HCT116 (cell line): ENCODE data around the gene UTRN. TPM values are rescaled to one million over a fixed set of nuclear protein-coding genes. Genes with fewer than 3 reads are reported as not detected.
A peak's percentile ranks its signal among the peaks of the same experiment; 100 is the strongest.

Source experiments
- ATAC-seq: fragments of 200-7000 bp; cut with Tn5 transposase; 2 replicates; pipeline ENCODE4 v1.9.1; 2020; ENCODE audit warnings: mild to moderate bottlenecking, moderate library complexity
- BruUV-seq: library from RNA; stranded (reverse); fragments of 400-500 nt; replicated peaks from 2 replicates; lab custom pipeline; 2021; lab: Mats Ljungman, UMichigan
- CTCF ChIA-PET: fragments of 300-600 bp; sonication (Branson Sonifier 250); formaldehyde crosslinking; loops from one replicate; lab custom pipeline; 2021; ENCODE audit warnings: antibody characterized with exemption; lab: Charles Lee
- POLR2A ChIA-PET: fragments of 300-600, 350-600 bp; sonication (Branson Sonifier 250); formaldehyde crosslinking; loops from one replicate; lab custom pipeline; 2021; ENCODE audit warnings: antibody characterized with exemption; lab: Charles Lee
- RAD21 ChIA-PET, 2 experiments: fragments of 300-600 bp; sonication (Branson Sonifier 250); formaldehyde crosslinking; loops; one replicate each; lab custom pipeline; 2023; ENCODE audit warnings: low total read pairs in 2 of 2; ENCODE audit not compliant: uncharacterized antibody in 2 of 2, unreplicated experiment in 2 of 2, low non-redundant PET in 1 of 2; lab: Charles Lee
- DNase-seq: peaks from one replicate; pipeline ENCODE4 v3.0.0-alpha.2; 2010; ENCODE audit warnings: low read depth, low spot score
- H2AFZ ChIP-seq: fragments of 200-600 bp; shearing (Covaris generic), sonication (generic); 2 replicates; pipeline ENCODE4 v1.6.1; 2017; ENCODE audit warnings: low read depth, mixed run types, mixed read lengths, antibody characterized with exemption, low read length; ENCODE audit not compliant: poor library complexity, severe bottlenecking
- H3K27ac ChIP-seq: 2 replicates; pipeline ENCODE4 v1.5.1; 2012; ENCODE audit warnings: low read depth, low read length
- H3K27me3 ChIP-seq: fragments of 200-600 bp; sonication (generic); 2 replicates; pipeline ENCODE4 v1.6.1; 2016; ENCODE audit warnings: mixed run types, low read length, mixed read lengths; ENCODE audit not compliant: insufficient read depth
- H3K36me3 ChIP-seq, 2 experiments: fragments of 200-500 bp in 1 of 2; fragments of 200-600 bp in 1 of 2; sonication (Bioruptor generic) in 1 of 2; sonication (generic) in 1 of 2; 2 replicates each; pipeline versions ENCODE4 v1.5.1 to v1.6.1; 2014 to 2016; ENCODE audit warnings: low read length in 2 of 2, inconsistent platforms in 1 of 2, mixed read lengths in 1 of 2, mixed run types in 1 of 2; ENCODE audit not compliant: insufficient read depth in 2 of 2, control insufficient read depth in 1 of 2
- H3K4me1 ChIP-seq, 2 experiments: fragments of 200-600 bp in 1 of 2; sonication (generic) in 1 of 2; 2 replicates each; pipeline versions ENCODE4 v1.5.1 to v1.6.1; 2012 to 2017; ENCODE audit warnings: low read length in 2 of 2, inconsistent platforms in 1 of 2, mild to moderate bottlenecking in 1 of 2, mixed read lengths in 1 of 2, mixed run types in 1 of 2, moderate library complexity in 1 of 2; ENCODE audit not compliant: insufficient read depth in 2 of 2, control insufficient read depth in 1 of 2
- H3K4me2 ChIP-seq: fragments of 200-600 bp; sonication (generic); 2 replicates; pipeline ENCODE4 v1.6.1; 2017; ENCODE audit warnings: mixed run types, low read length, mixed read lengths
- H3K4me3 ChIP-seq, 2 experiments: fragments of 200-600 bp in 1 of 2; sonication (generic) in 1 of 2; replicated peaks in 1 of 2; 2 replicates each; pipeline ENCODE4 v1.5.1; 2011 to 2016; ENCODE audit warnings: low read length in 2 of 2, control low read depth in 1 of 2, low read depth in 1 of 2, mild to moderate bottlenecking in 1 of 2, mixed read lengths in 1 of 2, mixed run types in 1 of 2
- H3K79me2 ChIP-seq: fragments of 200-600 bp; sonication (generic); 2 replicates; pipeline ENCODE4 v1.6.1; 2017; ENCODE audit warnings: mild to moderate bottlenecking, mixed run types, low read length, moderate library complexity, mixed read lengths; ENCODE audit not compliant: insufficient read depth
- H3K9ac ChIP-seq: fragments of 200-600 bp; sonication (generic); 2 replicates; pipeline ENCODE4 v1.6.1; 2016; ENCODE audit warnings: low read length, mixed read lengths
- H3K9me2 ChIP-seq: fragments of 200-600 bp; sonication (generic), shearing (Covaris generic); 2 replicates; pipeline ENCODE4 v1.6.1; 2017; ENCODE audit warnings: mixed run types, mild to moderate bottlenecking, moderate library complexity; ENCODE audit not compliant: insufficient read depth
- H3K9me3 ChIP-seq, 2 experiments: fragments of 200-500 bp in 1 of 2; fragments of 200-600 bp in 1 of 2; sonication (Bioruptor generic) in 1 of 2; sonication (generic) in 1 of 2; 2 replicates each; pipeline ENCODE4 v1.6.1; 2014 to 2017; ENCODE audit warnings: low read length in 2 of 2, mixed read lengths in 2 of 2, inconsistent platforms in 1 of 2, low read depth in 1 of 2, mild to moderate bottlenecking in 1 of 2, mixed run types in 1 of 2, moderate library complexity in 1 of 2; ENCODE audit not compliant: control insufficient read depth in 1 of 2, insufficient read depth in 1 of 2
- H4K20me1 ChIP-seq: fragments of 200-600 bp; sonication (generic), shearing (Covaris generic); 2 replicates; pipeline ENCODE4 v1.6.1; 2017; ENCODE audit warnings: mixed run types, mild to moderate bottlenecking, moderate library complexity; ENCODE audit not compliant: insufficient read depth
- CBX3 ChIP-seq: IDR thresholded peaks from 2 replicates; pipeline ENCODE4 v1.6.1; 2012; ENCODE audit warnings: low read depth
- CEBPB ChIP-seq: IDR thresholded peaks from 2 replicates; pipeline ENCODE4 v1.6.1; 2012; ENCODE audit warnings: low read depth
- EGR1 ChIP-seq: IDR thresholded peaks from 2 replicates; pipeline ENCODE4 v1.6.1; 2012; ENCODE audit warnings: low read depth
- ELF1 ChIP-seq: IDR thresholded peaks from 2 replicates; pipeline ENCODE4 v1.6.1; 2012; ENCODE audit warnings: low read depth, borderline replicate concordance
- EZH2 ChIP-seq: fragments of 200-600 bp; sonication (generic); IDR thresholded peaks from 2 replicates; pipeline ENCODE4 v1.6.1; 2017; ENCODE audit warnings: antibody characterized with exemption, mixed run types
- EZH2phosphoT487 ChIP-seq: fragments of 200-600 bp; IDR thresholded peaks from 2 replicates; pipeline ENCODE4 v1.6.1; 2018; ENCODE audit warnings: antibody characterized with exemption, borderline replicate concordance
- FOSL1 ChIP-seq: IDR thresholded peaks from 2 replicates; pipeline ENCODE4 v1.6.1; 2012; ENCODE audit warnings: low read depth
- JUND ChIP-seq: IDR thresholded peaks from 2 replicates; pipeline ENCODE4 v1.6.1; 2012
- POLR2A ChIP-seq: IDR thresholded peaks from 2 replicates; pipeline ENCODE4 v1.7.0; 2011; ENCODE audit warnings: borderline replicate concordance; ENCODE audit not compliant: insufficient read depth, insufficient read length; ENCODE audit errors: extremely low read depth
- RAD21 ChIP-seq: IDR thresholded peaks from 2 replicates; pipeline ENCODE4 v1.6.1; 2012; ENCODE audit warnings: low read depth, mild to moderate bottlenecking
- SIN3A ChIP-seq: IDR thresholded peaks from 2 replicates; pipeline ENCODE4 v1.6.1; 2012; ENCODE audit warnings: low read depth
- SP1 ChIP-seq: IDR thresholded peaks from 2 replicates; pipeline ENCODE4 v1.6.1; 2012; ENCODE audit warnings: low read depth
- SRF ChIP-seq: IDR thresholded peaks from 2 replicates; pipeline ENCODE4 v1.6.1; 2012; ENCODE audit warnings: low read depth
- TCF7L2 ChIP-seq: IDR thresholded peaks from 2 replicates; pipeline ENCODE4 v1.7.0; 2011; ENCODE audit warnings: borderline replicate concordance, inconsistent platforms; ENCODE audit not compliant: insufficient read depth, insufficient read length; ENCODE audit errors: extremely low read depth
- YY1 ChIP-seq: IDR thresholded peaks from 2 replicates; pipeline ENCODE4 v1.6.1; 2011; ENCODE audit warnings: low read length, low read depth, moderate library complexity, mild to moderate bottlenecking; ENCODE audit not compliant: insufficient replicate concordance; ENCODE audit errors: extremely low read depth
- ZFX ChIP-seq: fragments of 450-650 bp; IDR thresholded peaks from 2 replicates; pipeline ENCODE4 v1.6.1; 2017
- ZNF274 ChIP-seq: fragments of 200-500 bp; sonication (Bioruptor generic); IDR thresholded peaks from 2 replicates; pipeline ENCODE4 v1.6.1; 2014; ENCODE audit warnings: mild to moderate bottlenecking, low read depth, low read length, inconsistent platforms
- intact Hi-C: fragments of 100-400 bp; cut with micrococcal nuclease; formaldehyde crosslinking; loops from 2 replicates; pipeline ENCODE4 v1.10.0; 2022
- total RNA-seq: library from RNA; stranded (reverse); gene quantifications from one replicate; pipeline ENCODE4 v1.2.1, GENCODE V29; 2021; ENCODE audit not compliant: unreplicated experiment
- TF ChIP-seq, protein P1 (sequence below): IDR thresholded peaks from 2 replicates; pipeline ENCODE4 v1.6.1; 2012
- TF ChIP-seq, protein P2 (sequence below): IDR thresholded peaks from 2 replicates; pipeline ENCODE4 v1.6.1; 2012; ENCODE audit warnings: low read depth
- TF ChIP-seq, protein P3 (sequence below): IDR thresholded peaks from 2 replicates; pipeline ENCODE4 v1.6.1; 2012

UTRN gene
- total RNA-seq, 1 experiment from 2014 or later, result 28.4 TPM

DNA sequence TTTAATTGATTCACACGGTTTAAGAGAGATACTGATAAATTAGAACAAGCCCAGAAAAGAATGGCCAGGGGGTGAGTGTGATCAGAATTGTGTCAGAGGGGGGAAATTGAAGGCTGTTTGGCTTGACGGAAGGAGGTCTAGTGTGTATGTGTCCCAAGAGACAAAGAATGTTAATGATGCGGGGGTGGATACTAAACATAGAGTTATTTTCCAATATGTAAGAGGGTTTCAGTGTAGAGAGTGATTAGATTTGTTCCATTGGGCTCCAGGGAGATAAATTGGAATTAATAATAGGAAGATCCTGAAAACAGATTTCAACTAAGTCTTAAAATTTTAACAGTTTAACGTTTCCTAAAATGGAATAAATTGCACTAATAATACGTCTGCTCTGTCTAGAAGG, 38.1 kb upstream of the UTRN start:
- H3K79me2 ChIP-seq, result no peaks in the 10 kb centered on the region
- CTCF ChIA-PET, result no interaction called here
- BruUV-seq, result no TSS peak

More for the DNA sequence above, 38.1 kb upstream of the UTRN start:
- H3K4me3 ChIP-seq, result no peak overlapping the region
- no peaks in the 10 kb centered on the region for H3K9me2 ChIP-seq
- ChIA-PET RAD21 (no interaction called here), POLR2A (no interaction called here)
- DNase-seq (no peak), ATAC-seq (no peak)
- intact Hi-C loops, result no loop called here
- no peak overlapping the region for H3K27ac ChIP-seq
- H3K27me3 ChIP-seq, result no peaks in the 10 kb centered on the region
- no peaks in the 10 kb centered on the region for H3K4me1 ChIP-seq
- no peak overlapping the region for H3K4me2 ChIP-seq
- H3K9ac ChIP-seq, result no peak overlapping the region
- H2AFZ ChIP-seq, result peak overlapping the region; percentile 12
- H3K36me3 ChIP-seq, result no peaks in the 10 kb centered on the region
- H3K9me3 ChIP-seq, result no peaks in the 10 kb centered on the region
- H4K20me1 ChIP-seq, result no peaks in the 10 kb centered on the region
- TF ChIP-seq YY1, result no peak
- no peak for TF ChIP-seq SRF
- TF ChIP-seq ELF1, result no peak
- no peak for TF ChIP-seq ZNF274
- TF ChIP-seq JUND, result no peak
- no peak for TF ChIP-seq SIN3A
- no peak for TF ChIP-seq TCF7L2
- TF ChIP-seq EZH2, result no peak
- TF ChIP-seq, protein P1, sequence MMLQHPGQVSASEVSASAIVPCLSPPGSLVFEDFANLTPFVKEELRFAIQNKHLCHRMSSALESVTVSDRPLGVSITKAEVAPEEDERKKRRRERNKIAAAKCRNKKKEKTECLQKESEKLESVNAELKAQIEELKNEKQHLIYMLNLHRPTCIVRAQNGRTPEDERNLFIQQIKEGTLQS, result no peak
- TF ChIP-seq POLR2A, result no peak
- TF ChIP-seq CBX3, result no peak
- TF ChIP-seq FOSL1, result no peak
- TF ChIP-seq, protein P2, sequence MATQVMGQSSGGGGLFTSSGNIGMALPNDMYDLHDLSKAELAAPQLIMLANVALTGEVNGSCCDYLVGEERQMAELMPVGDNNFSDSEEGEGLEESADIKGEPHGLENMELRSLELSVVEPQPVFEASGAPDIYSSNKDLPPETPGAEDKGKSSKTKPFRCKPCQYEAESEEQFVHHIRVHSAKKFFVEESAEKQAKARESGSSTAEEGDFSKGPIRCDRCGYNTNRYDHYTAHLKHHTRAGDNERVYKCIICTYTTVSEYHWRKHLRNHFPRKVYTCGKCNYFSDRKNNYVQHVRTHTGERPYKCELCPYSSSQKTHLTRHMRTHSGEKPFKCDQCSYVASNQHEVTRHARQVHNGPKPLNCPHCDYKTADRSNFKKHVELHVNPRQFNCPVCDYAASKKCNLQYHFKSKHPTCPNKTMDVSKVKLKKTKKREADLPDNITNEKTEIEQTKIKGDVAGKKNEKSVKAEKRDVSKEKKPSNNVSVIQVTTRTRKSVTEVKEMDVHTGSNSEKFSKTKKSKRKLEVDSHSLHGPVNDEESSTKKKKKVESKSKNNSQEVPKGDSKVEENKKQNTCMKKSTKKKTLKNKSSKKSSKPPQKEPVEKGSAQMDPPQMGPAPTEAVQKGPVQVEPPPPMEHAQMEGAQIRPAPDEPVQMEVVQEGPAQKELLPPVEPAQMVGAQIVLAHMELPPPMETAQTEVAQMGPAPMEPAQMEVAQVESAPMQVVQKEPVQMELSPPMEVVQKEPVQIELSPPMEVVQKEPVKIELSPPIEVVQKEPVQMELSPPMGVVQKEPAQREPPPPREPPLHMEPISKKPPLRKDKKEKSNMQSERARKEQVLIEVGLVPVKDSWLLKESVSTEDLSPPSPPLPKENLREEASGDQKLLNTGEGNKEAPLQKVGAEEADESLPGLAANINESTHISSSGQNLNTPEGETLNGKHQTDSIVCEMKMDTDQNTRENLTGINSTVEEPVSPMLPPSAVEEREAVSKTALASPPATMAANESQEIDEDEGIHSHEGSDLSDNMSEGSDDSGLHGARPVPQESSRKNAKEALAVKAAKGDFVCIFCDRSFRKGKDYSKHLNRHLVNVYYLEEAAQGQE, result no peak
- TF ChIP-seq EGR1, result no peak
- TF ChIP-seq ZFX, result no peak
- TF ChIP-seq, protein P3, sequence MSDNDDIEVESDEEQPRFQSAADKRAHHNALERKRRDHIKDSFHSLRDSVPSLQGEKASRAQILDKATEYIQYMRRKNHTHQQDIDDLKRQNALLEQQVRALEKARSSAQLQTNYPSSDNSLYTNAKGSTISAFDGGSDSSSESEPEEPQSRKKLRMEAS, result no peak
- TF ChIP-seq SP1, result no peak
- TF ChIP-seq EZH2phosphoT487, result no peak
- no peak for TF ChIP-seq RAD21
- no peak for TF ChIP-seq CEBPB
